Mesenchymal stem cell (in vitro differentiated cells and primary cell): ENCODE measurements around the gene DOP1A.

Experiments used
- DNase-seq: peaks from one replicate; pipeline ENCODE4 v3.0.0-alpha.2; 2013
- H2AFZ ChIP-seq: one replicate; pipeline ENCODE4 v1.6.1; 2013; ENCODE audit warnings: low read depth, mild to moderate bottlenecking, control low read depth, inconsistent platforms, low read length, moderate library complexity
- H2AK5ac ChIP-seq: 2 replicates; pipeline ENCODE4 v1.6.1; 2013; ENCODE audit warnings: low read length, moderate library complexity, mild to moderate bottlenecking, inconsistent platforms; ENCODE audit not compliant: severe bottlenecking
- H2BK120ac ChIP-seq: one replicate; pipeline ENCODE4 v1.6.1; 2013; ENCODE audit warnings: low read depth, mild to moderate bottlenecking, inconsistent platforms, low read length, moderate library complexity
- H2BK12ac ChIP-seq, 2 experiments: one replicate each; pipeline ENCODE4 v1.6.1; 2013; ENCODE audit warnings: inconsistent platforms in 2 of 2, low read length in 2 of 2, mild to moderate bottlenecking in 2 of 2, moderate library complexity in 2 of 2, control low read depth in 1 of 2
- H2BK15ac ChIP-seq: one replicate; pipeline ENCODE4 v1.6.1; 2013; ENCODE audit warnings: mild to moderate bottlenecking, low read depth, inconsistent platforms; ENCODE audit not compliant: poor library complexity, severe bottlenecking
- H2BK5ac ChIP-seq: 2 replicates; pipeline ENCODE4 v1.6.1; 2013; ENCODE audit warnings: low read depth, mild to moderate bottlenecking, low read length, control low read depth, inconsistent platforms; ENCODE audit not compliant: poor library complexity, severe bottlenecking
- H3K14ac ChIP-seq, 2 experiments: one replicate each; pipeline ENCODE4 v1.6.1; 2013; ENCODE audit warnings: inconsistent platforms in 2 of 2, low read length in 2 of 2, control low read depth in 1 of 2, mild to moderate bottlenecking in 1 of 2, moderate library complexity in 1 of 2
- H3K18ac ChIP-seq, 2 experiments: one replicate each; pipeline ENCODE4 v1.6.1; 2013; ENCODE audit warnings: inconsistent platforms in 2 of 2, low read length in 2 of 2, control low read depth in 1 of 2, low read depth in 1 of 2, mild to moderate bottlenecking in 1 of 2
- H3K23ac ChIP-seq, 2 experiments: one replicate each; pipeline ENCODE4 v1.6.1; 2013; ENCODE audit warnings: inconsistent platforms in 2 of 2, low read length in 2 of 2, mild to moderate bottlenecking in 2 of 2, moderate library complexity in 2 of 2, control low read depth in 1 of 2
- H3K27ac ChIP-seq: 2 replicates; pipeline ENCODE4 v1.5.1; 2013; ENCODE audit warnings: mild to moderate bottlenecking, moderate library complexity, low read length, control low read depth, inconsistent platforms; ENCODE audit not compliant: poor library complexity, severe bottlenecking
- H3K27me3 ChIP-seq, 2 experiments: 2 replicates each; pipeline versions ENCODE4 v1.6.1 to v1.7.0; 2013; ENCODE audit warnings: low read length in 2 of 2, mild to moderate bottlenecking in 2 of 2, moderate library complexity in 2 of 2, control low read depth in 1 of 2, inconsistent platforms in 1 of 2; ENCODE audit not compliant: control insufficient read depth in 1 of 2, insufficient read depth in 1 of 2
- H3K36me3 ChIP-seq, 2 experiments: 2 replicates each; pipeline versions ENCODE4 v1.6.1 to v1.7.0; 2013; ENCODE audit warnings: low read length in 2 of 2, control low read depth in 1 of 2, inconsistent platforms in 1 of 2, low read depth in 1 of 2, mild to moderate bottlenecking in 1 of 2; ENCODE audit not compliant: insufficient read depth in 2 of 2, control insufficient read depth in 1 of 2
- H3K4ac ChIP-seq, 2 experiments: one replicate each; pipeline ENCODE4 v1.6.1; 2013; ENCODE audit warnings: inconsistent platforms in 2 of 2, low read length in 2 of 2, mild to moderate bottlenecking in 2 of 2, moderate library complexity in 2 of 2, control low read depth in 1 of 2, low read depth in 1 of 2
- H3K4me1 ChIP-seq: 2 replicates; pipeline ENCODE4 v1.6.1; 2013; ENCODE audit warnings: low read depth, low read length, control low read depth; ENCODE audit not compliant: control insufficient read depth, insufficient read depth
- H3K4me2 ChIP-seq: 2 replicates; pipeline ENCODE4 v1.6.1; 2013; ENCODE audit warnings: low read length, mild to moderate bottlenecking, inconsistent platforms; ENCODE audit not compliant: poor library complexity, severe bottlenecking
- H3K4me3 ChIP-seq, 2 experiments: 2 replicates each; pipeline versions ENCODE4 v1.5.1 to v1.7.0; 2013; ENCODE audit warnings: low read length in 2 of 2, mild to moderate bottlenecking in 2 of 2, control low read depth in 1 of 2, low read depth in 1 of 2; ENCODE audit not compliant: insufficient read depth in 1 of 2
- H3K79me1 ChIP-seq: replicated peaks from 2 replicates; pipeline ENCODE4 v1.6.1; 2013; ENCODE audit warnings: mild to moderate bottlenecking, control low read depth, low read length, inconsistent platforms; ENCODE audit not compliant: poor library complexity, severe bottlenecking
- H3K9ac ChIP-seq: 2 replicates; pipeline ENCODE4 v1.7.0; 2013; ENCODE audit warnings: mild to moderate bottlenecking, low read length, moderate library complexity
- H3K9me3 ChIP-seq: 2 replicates; pipeline ENCODE4 v1.7.0; 2013; ENCODE audit warnings: mild to moderate bottlenecking, low read length; ENCODE audit not compliant: control insufficient read depth
- H4K8ac ChIP-seq: one replicate; pipeline ENCODE4 v1.6.1; 2013; ENCODE audit warnings: inconsistent platforms, mild to moderate bottlenecking, low read length, moderate library complexity
- H4K91ac ChIP-seq: one replicate; pipeline ENCODE4 v1.6.1; 2013; ENCODE audit warnings: mild to moderate bottlenecking, low read length, inconsistent platforms
- WGBS: methylation state at CpG from one replicate; pipeline ENCODE4 v1.1.7; 2013; ENCODE audit warnings: mixed read lengths; 5-methylcytosine and 5-hydroxymethylcytosine counted together

Gene DOP1A

DNA sequence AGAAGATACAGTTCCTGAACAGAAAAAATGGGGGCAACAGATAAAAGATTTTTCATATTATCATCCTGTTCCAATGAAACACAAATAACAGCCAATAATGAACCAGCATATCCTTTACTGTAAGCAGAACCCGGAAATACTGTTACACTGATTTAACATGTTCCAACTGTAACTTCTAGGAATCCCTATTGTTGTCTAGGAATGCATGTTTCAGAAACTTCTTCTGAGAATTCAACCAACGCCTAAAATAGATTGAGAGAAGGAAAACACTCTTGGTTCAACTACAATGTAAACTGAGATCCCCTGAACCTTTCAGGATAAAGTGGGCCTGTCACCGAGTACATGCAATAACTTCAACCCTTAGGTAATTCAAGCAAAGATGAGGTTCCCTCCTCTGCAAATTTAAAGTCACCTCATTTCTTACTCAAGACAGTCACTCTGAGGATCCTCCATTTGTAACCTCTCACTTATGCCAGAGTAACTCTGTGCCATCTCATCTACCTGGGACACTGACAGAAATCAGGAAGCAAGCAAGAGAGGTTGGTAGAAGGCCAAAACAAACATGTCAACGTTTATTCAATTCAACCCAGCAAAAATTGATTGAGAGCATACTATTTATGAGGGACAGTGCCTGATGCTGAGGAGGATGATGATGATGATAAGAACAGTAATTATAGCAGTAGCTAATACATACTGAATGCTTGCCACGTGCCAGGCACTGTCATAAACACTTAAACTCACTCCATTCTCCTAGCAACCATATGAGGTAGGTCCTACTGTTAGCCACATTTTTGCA is 15.9 kb upstream of the DOP1A start:
- Histone ChIP-seq H3K4me2 (no peak overlapping the region), H3K9ac (no peak overlapping the region), H3K23ac (no peak overlapping the region), H3K4me3 (no peak overlapping the region), H3K27me3 (no peaks in the 10 kb centered on the region), H2AK5ac (peak overlapping the region; percentile 37), H2AFZ (no peak overlapping the region), H3K9me3 (no peaks in the 10 kb centered on the region), H3K36me3 (peaks cover 0 to 10% of the 10 kb centered on the region in 2 experiments), H2BK120ac (no peak overlapping the region), H2BK15ac (no peak overlapping the region), H3K27ac (no peak overlapping the region), H3K4me1 (peaks cover 4% of the 10 kb centered on the region), H4K91ac (no peak overlapping the region), H3K79me1 (peaks cover 20% of the 10 kb centered on the region), H3K14ac (no peak overlapping the region), H4K8ac (no peak overlapping the region), H2BK5ac (no peak overlapping the region), H3K18ac (no peak overlapping the region), H3K4ac (no peak overlapping the region), H2BK12ac (no peak overlapping the region)
- 87% methylated on average over 4 of the region's 5 CpGs for WGBS
- no peak for DNase-seq

DNA sequence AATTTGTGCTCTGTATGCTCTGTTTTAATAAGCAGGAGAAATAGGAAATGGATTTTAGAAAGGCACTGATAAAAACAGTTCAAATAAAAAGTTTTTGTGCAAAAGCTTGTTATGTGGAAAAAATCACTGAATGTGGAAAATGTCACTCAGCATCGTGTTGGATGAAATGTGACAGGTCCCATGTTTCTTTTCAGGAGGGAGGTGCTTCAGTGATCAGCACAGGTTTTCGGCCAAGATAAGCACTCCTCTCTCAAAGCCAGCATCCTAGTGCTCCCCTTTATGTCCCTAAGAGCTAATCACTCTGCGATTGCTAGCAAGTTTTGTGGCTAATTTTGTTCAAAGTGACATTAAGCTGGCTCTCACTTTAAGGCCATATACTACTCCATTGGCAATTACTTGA is 13.8 kb upstream of the DOP1A start:
- no peak overlapping the region for H3K18ac ChIP-seq
- H2BK12ac ChIP-seq: no peak overlapping the region
- 97% methylated on average over 3 of the region's 3 CpGs for WGBS
- no peak overlapping the region for H2BK15ac ChIP-seq
- H3K14ac ChIP-seq: no peak overlapping the region
- H3K4me1 ChIP-seq: no peaks in the 10 kb centered on the region
- H4K91ac ChIP-seq: no peak overlapping the region
- H3K36me3 ChIP-seq: peaks cover 0 to 20% of the 10 kb centered on the region in 2 experiments
- no peak overlapping the region for H3K4me3 ChIP-seq
- H4K8ac ChIP-seq: no peak overlapping the region
- H3K79me1 ChIP-seq: peaks cover 21% of the 10 kb centered on the region
- H3K27ac ChIP-seq: no peak overlapping the region
- H3K9ac ChIP-seq: no peak overlapping the region
- no peak overlapping the region for H2AFZ ChIP-seq
- H3K4me2 ChIP-seq: no peak overlapping the region
- H3K9me3 ChIP-seq: no peaks in the 10 kb centered on the region
- no peak overlapping the region for H3K4ac ChIP-seq
- H2AK5ac ChIP-seq: peak overlapping the region; percentile 43
- no peak for DNase-seq
- H3K23ac ChIP-seq: no peak overlapping the region
- H2BK5ac ChIP-seq: no peak overlapping the region
- no peaks in the 10 kb centered on the region for H3K27me3 ChIP-seq
- no peak overlapping the region for H2BK120ac ChIP-seq

DNA sequence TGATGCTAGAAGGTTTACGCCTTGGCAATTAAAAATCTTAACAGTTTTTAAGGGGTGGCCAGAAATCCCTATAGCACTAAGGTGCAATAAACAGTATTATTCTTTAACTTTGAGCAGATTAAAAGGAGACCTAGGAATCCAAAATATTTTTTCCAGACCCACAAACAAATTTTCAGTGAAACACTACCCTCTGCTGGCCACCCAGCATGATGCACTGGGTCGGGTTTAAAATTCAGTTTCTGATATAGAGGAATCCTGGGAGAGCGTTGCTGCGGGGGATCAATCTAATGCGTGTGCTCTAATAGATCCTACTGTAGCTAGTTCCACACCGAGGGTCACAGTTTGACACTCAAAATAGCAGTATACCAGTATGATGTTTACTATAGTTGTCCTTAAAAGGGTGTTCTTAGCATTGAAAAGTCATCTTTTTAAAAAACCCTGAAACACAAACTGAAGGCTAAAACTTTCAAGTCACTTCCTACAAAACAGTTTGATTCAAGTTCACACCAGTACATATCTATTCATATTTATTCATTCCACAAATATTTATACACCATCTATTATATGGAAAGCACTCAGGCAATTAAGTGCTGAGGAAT is 12.0 kb upstream of the DOP1A start:
- H3K27ac ChIP-seq: no peak overlapping the region
- H3K4me1 ChIP-seq: no peaks in the 10 kb centered on the region
- no peak overlapping the region for H2BK120ac ChIP-seq
- no peak overlapping the region for H3K18ac ChIP-seq
- H3K14ac ChIP-seq: no peak overlapping the region
- peak; percentile 51 for DNase-seq
- H2BK5ac ChIP-seq: no peak overlapping the region
- H3K9me3 ChIP-seq: no peaks in the 10 kb centered on the region
- no peak overlapping the region for H3K4ac ChIP-seq
- H3K4me2 ChIP-seq: no peak overlapping the region
- H2BK15ac ChIP-seq: no peak overlapping the region
- peaks cover 3 to 20% of the 10 kb centered on the region in 2 experiments for H3K36me3 ChIP-seq
- H3K9ac ChIP-seq: peak overlapping the region; percentile 82
- H2AFZ ChIP-seq: no peak overlapping the region
- 43% methylated on average over 6 of the region's 6 CpGs for WGBS
- H4K91ac ChIP-seq: no peak overlapping the region
- peaks cover 30% of the 10 kb centered on the region for H3K79me1 ChIP-seq
- H3K27me3 ChIP-seq: no peaks in the 10 kb centered on the region
- H3K4me3 ChIP-seq: peak overlapping the region in 1 of 2 experiments; percentile 28
- no peak overlapping the region for H2AK5ac ChIP-seq
- H4K8ac ChIP-seq: no peak overlapping the region
- H2BK12ac ChIP-seq: no peak overlapping the region
- no peak overlapping the region for H3K23ac ChIP-seq

GRCh38 chr6:83057705-83058321 is 9.7 kb upstream of the DOP1A start:
- H2BK12ac ChIP-seq: no peak overlapping the region
- no peak overlapping the region for H3K4me3 ChIP-seq
- H3K4me1 ChIP-seq: no peaks in the 10 kb centered on the region
- no peak overlapping the region for H3K23ac ChIP-seq
- no peak overlapping the region for H2BK5ac ChIP-seq
- H2AK5ac ChIP-seq: no peak overlapping the region
- peaks cover 22% of the 10 kb centered on the region for H3K79me1 ChIP-seq
- no peak overlapping the region for H4K91ac ChIP-seq
- no peak overlapping the region for H4K8ac ChIP-seq
- H2BK120ac ChIP-seq: no peak overlapping the region
- peak; percentile 61 for DNase-seq
- peaks cover 3 to 20% of the 10 kb centered on the region in 2 experiments for H3K36me3 ChIP-seq
- H3K18ac ChIP-seq: no peak overlapping the region
- H3K27me3 ChIP-seq: no peaks in the 10 kb centered on the region
- H3K4me2 ChIP-seq: no peak overlapping the region
- no peak overlapping the region for H3K4ac ChIP-seq
- no peak overlapping the region for H2BK15ac ChIP-seq
- H3K9ac ChIP-seq: peak overlapping the region; percentile 16
- H3K27ac ChIP-seq: no peak overlapping the region
- no peak overlapping the region for H2AFZ ChIP-seq
- 60% methylated on average over 4 of the region's 4 CpGs for WGBS
- no peak overlapping the region for H3K14ac ChIP-seq
- H3K9me3 ChIP-seq: no peaks in the 10 kb centered on the region
